ENCODE results near the gene OR2H1.

GRCh38 chr6:29451471-29452193 lies 5.3 kb upstream of the OR2H1 start:
- no peak for TF ChIP-seq CTCF (conservative IDR thresholded peaks at IDR 0.05)
- no peak for TF ChIP-seq ZFX (IDR thresholded peaks at IDR 0.05)

Measured in C4-2B (cell line).